Mesendoderm (in vitro differentiated cells): ENCODE measurements around the gene IPCEF1.

Source experiments
- DNase-seq: peaks from one replicate; pipeline ENCODE4 v3.0.0; 2013
- H2AK5ac ChIP-seq: 2 replicates; pipeline ENCODE4 v1.6.1; 2013; ENCODE audit warnings: low read length, inconsistent platforms
- H2BK120ac ChIP-seq: 2 replicates; pipeline ENCODE4 v1.6.1; 2013; ENCODE audit warnings: low read depth, mild to moderate bottlenecking, low read length, moderate library complexity, mixed read lengths
- H2BK15ac ChIP-seq: replicated peaks from 2 replicates; pipeline ENCODE4 v1.6.1; 2013; ENCODE audit warnings: low read depth, mild to moderate bottlenecking, moderate library complexity
- H2BK5ac ChIP-seq: 2 replicates; pipeline ENCODE4 v1.6.1; 2013; ENCODE audit warnings: low read length, inconsistent platforms
- H3K18ac ChIP-seq: 2 replicates; pipeline ENCODE4 v1.6.1; 2013; ENCODE audit warnings: mild to moderate bottlenecking, low read length, mixed read lengths
- H3K23ac ChIP-seq: one replicate; pipeline ENCODE4 v1.6.1; 2013; ENCODE audit warnings: low read length
- H3K27ac ChIP-seq: 2 replicates; pipeline ENCODE4 v1.5.1; 2013; ENCODE audit warnings: low read depth, mild to moderate bottlenecking, inconsistent platforms, low read length, moderate library complexity
- H3K27me3 ChIP-seq: 2 replicates; pipeline ENCODE4 v1.6.1; 2013; ENCODE audit warnings: low read length, control low read depth, mild to moderate bottlenecking, inconsistent platforms; ENCODE audit not compliant: insufficient read depth, poor library complexity
- H3K36me3 ChIP-seq: 2 replicates; pipeline ENCODE4 v1.6.1; 2013; ENCODE audit warnings: low read length, inconsistent platforms; ENCODE audit not compliant: control insufficient read depth, insufficient read depth
- H3K4ac ChIP-seq: one replicate; pipeline ENCODE4 v1.6.1; 2013; ENCODE audit warnings: low read depth, mild to moderate bottlenecking, low read length, moderate library complexity
- H3K4me1 ChIP-seq: 2 replicates; pipeline ENCODE4 v1.6.1; 2013; ENCODE audit warnings: low read depth, low read length, inconsistent platforms; ENCODE audit not compliant: control insufficient read depth
- H3K4me2 ChIP-seq: 2 replicates; pipeline ENCODE4 v1.6.1; 2013; ENCODE audit warnings: low read length
- H3K4me3 ChIP-seq: 2 replicates; pipeline ENCODE4 v1.5.1; 2013; ENCODE audit warnings: mild to moderate bottlenecking, low read length
- H3K56ac ChIP-seq: one replicate; pipeline ENCODE4 v1.6.1; 2013; ENCODE audit warnings: low read length
- H3K79me1 ChIP-seq: 2 replicates; pipeline ENCODE4 v1.6.1; 2013; ENCODE audit warnings: low read length, inconsistent platforms
- H3K79me2 ChIP-seq: 2 replicates; pipeline ENCODE4 v1.6.1; 2013; ENCODE audit warnings: mild to moderate bottlenecking, low read length; ENCODE audit not compliant: control insufficient read depth, insufficient read depth
- H3K9ac ChIP-seq: 2 replicates; pipeline ENCODE4 v1.6.1; 2013; ENCODE audit warnings: low read length, inconsistent platforms
- H4K5ac ChIP-seq: one replicate; pipeline ENCODE4 v1.6.1; 2013; ENCODE audit warnings: low read length
- H4K8ac ChIP-seq: one replicate; pipeline ENCODE4 v1.6.1; 2013; ENCODE audit warnings: low read depth, mild to moderate bottlenecking, control low read depth, low read length, moderate library complexity
- WGBS: extraction: QIAGEN DNeasy Blood & Tissue Kit; methylation state at CpG from one replicate; pipeline ENCODE4 v1.1.7; 2013; ENCODE audit warnings: low lambda C conversion rate, missing lambda C conversion rate; ENCODE audit not compliant: insufficient coverage; ENCODE audit errors: extremely low coverage; 5-methylcytosine and 5-hydroxymethylcytosine counted together

Gene IPCEF1

GRCh38 chr6:154380741-154381140, 24.1 kb upstream of the IPCEF1 start:
- Histone ChIP-seq H2BK15ac (no peak overlapping the region), H3K18ac (no peak overlapping the region), H4K8ac (no peak overlapping the region), H3K36me3 (no peaks in the 10 kb centered on the region), H2BK5ac (no peak overlapping the region), H2BK120ac (no peak overlapping the region), H3K27me3 (no peaks in the 10 kb centered on the region), H3K27ac (no peak overlapping the region), H3K4me3 (no peak overlapping the region), H3K56ac (no peak overlapping the region), H3K79me2 (no peaks in the 10 kb centered on the region), H3K79me1 (no peaks in the 10 kb centered on the region), H3K4me2 (no peak overlapping the region), H2AK5ac (no peak overlapping the region), H3K23ac (no peak overlapping the region), H4K5ac (no peak overlapping the region), H3K4ac (no peak overlapping the region), H3K9ac (no peak overlapping the region), H3K4me1 (no peaks in the 10 kb centered on the region)
- WGBS, result no CpG with 5 or more reads among the region's 2 CpGs
- no peak for DNase-seq

GRCh38 chr6:154379585-154379984, 23.0 kb upstream of the IPCEF1 start:
- Histone ChIP-seq H3K27ac (no peak overlapping the region), H3K4ac (no peak overlapping the region), H3K4me1 (no peaks in the 10 kb centered on the region), H3K36me3 (no peaks in the 10 kb centered on the region), H3K9ac (no peak overlapping the region), H2BK120ac (no peak overlapping the region), H2AK5ac (no peak overlapping the region), H3K79me2 (no peaks in the 10 kb centered on the region), H3K18ac (no peak overlapping the region), H3K23ac (no peak overlapping the region), H2BK15ac (no peak overlapping the region), H2BK5ac (no peak overlapping the region), H3K56ac (no peak overlapping the region), H3K4me2 (no peak overlapping the region), H4K8ac (no peak overlapping the region), H3K27me3 (no peaks in the 10 kb centered on the region), H3K79me1 (no peaks in the 10 kb centered on the region), H4K5ac (no peak overlapping the region), H3K4me3 (no peak overlapping the region)
- DNase-seq, result no peak
- whole genome bisulfite sequencing, result no CpG with 5 or more reads among the region's 3 CpGs

GRCh38 chr6:154378518-154378917, 21.9 kb upstream of the IPCEF1 start:
- no peak overlapping the region for H4K5ac ChIP-seq
- no peak overlapping the region for H3K27ac ChIP-seq
- no peak overlapping the region for H3K18ac ChIP-seq
- no peaks in the 10 kb centered on the region for H3K79me2 ChIP-seq
- H2BK120ac ChIP-seq, result no peak overlapping the region
- no peaks in the 10 kb centered on the region for H3K36me3 ChIP-seq
- H3K23ac ChIP-seq, result no peak overlapping the region
- H3K9ac ChIP-seq, result no peak overlapping the region
- DNase-seq, result no peak
- WGBS, result no CpG with 5 or more reads among the region's 2 CpGs
- H3K4me3 ChIP-seq, result no peak overlapping the region
- H2BK5ac ChIP-seq, result no peak overlapping the region
- H3K4me2 ChIP-seq, result no peak overlapping the region
- H3K4me1 ChIP-seq, result no peaks in the 10 kb centered on the region
- H2AK5ac ChIP-seq, result no peak overlapping the region
- no peak overlapping the region for H3K56ac ChIP-seq
- H3K4ac ChIP-seq, result no peak overlapping the region
- H4K8ac ChIP-seq, result no peak overlapping the region
- no peaks in the 10 kb centered on the region for H3K79me1 ChIP-seq
- no peaks in the 10 kb centered on the region for H3K27me3 ChIP-seq
- no peak overlapping the region for H2BK15ac ChIP-seq

- H2BK15ac ChIP-seq, result no peak overlapping the region
- H3K18ac ChIP-seq, result no peak overlapping the region
- H3K79me2 ChIP-seq, result no peaks in the 10 kb centered on the region
- no peak overlapping the region for H4K5ac ChIP-seq
- no peak overlapping the region for H3K4me3 ChIP-seq
- no peaks in the 10 kb centered on the region for H3K27me3 ChIP-seq
- H3K4ac ChIP-seq, result no peak overlapping the region
- H3K79me1 ChIP-seq, result no peaks in the 10 kb centered on the region
- H3K27ac ChIP-seq, result no peak overlapping the region
- no peak overlapping the region for H4K8ac ChIP-seq
- no peak overlapping the region for H3K23ac ChIP-seq
- no CpG with 5 or more reads among the region's 4 CpGs for WGBS
- H2AK5ac ChIP-seq, result no peak overlapping the region
- H3K9ac ChIP-seq, result no peak overlapping the region
- no peak overlapping the region for H2BK120ac ChIP-seq
- no peak overlapping the region for H2BK5ac ChIP-seq
- no peaks in the 10 kb centered on the region for H3K4me1 ChIP-seq
- H3K4me2 ChIP-seq, result no peak overlapping the region
- no peak for DNase-seq
- H3K56ac ChIP-seq, result no peak overlapping the region
- no peaks in the 10 kb centered on the region for H3K36me3 ChIP-seq
Measured at GRCh38 chr6:154377726-154378125, 21.1 kb upstream of the IPCEF1 start.

- H3K4ac ChIP-seq, result no peak overlapping the region
- no CpG with 5 or more reads among the region's 2 CpGs for WGBS
Measured at GRCh38 chr6:154373971-154374370, 17.4 kb upstream of the IPCEF1 start.

GRCh38 chr6:154371281-154371680, 14.7 kb upstream of the IPCEF1 start:
- no peaks in the 10 kb centered on the region for H3K36me3 ChIP-seq
- H4K8ac ChIP-seq, result no peak overlapping the region
- no peak overlapping the region for H2AK5ac ChIP-seq
- WGBS, result no CpG with 5 or more reads among the region's 4 CpGs
- H2BK120ac ChIP-seq, result no peak overlapping the region
- H3K27me3 ChIP-seq, result no peaks in the 10 kb centered on the region
- no peaks in the 10 kb centered on the region for H3K4me1 ChIP-seq
- H3K56ac ChIP-seq, result no peak overlapping the region
- H3K4ac ChIP-seq, result no peak overlapping the region
- no peak overlapping the region for H3K27ac ChIP-seq
- H3K79me1 ChIP-seq, result no peaks in the 10 kb centered on the region
- H4K5ac ChIP-seq, result no peak overlapping the region
- no peak overlapping the region for H3K18ac ChIP-seq
- H3K9ac ChIP-seq, result no peak overlapping the region
- H3K23ac ChIP-seq, result no peak overlapping the region
- no peak overlapping the region for H2BK15ac ChIP-seq
- no peaks in the 10 kb centered on the region for H3K79me2 ChIP-seq
- no peak for DNase-seq
- no peak overlapping the region for H3K4me2 ChIP-seq
- no peak overlapping the region for H2BK5ac ChIP-seq
- no peak overlapping the region for H3K4me3 ChIP-seq

More at GRCh38 chr6:154373971-154374370, 17.4 kb upstream of the IPCEF1 start:
- H3K36me3 ChIP-seq, result no peaks in the 10 kb centered on the region
- no peaks in the 10 kb centered on the region for H3K4me1 ChIP-seq
- no peak overlapping the region for H2BK120ac ChIP-seq
- no peak overlapping the region for H2AK5ac ChIP-seq
- no peak overlapping the region for H2BK15ac ChIP-seq
- no peak overlapping the region for H3K23ac ChIP-seq
- no peak overlapping the region for H3K9ac ChIP-seq
- no peak overlapping the region for H2BK5ac ChIP-seq
- DNase-seq, result no peak
- H3K56ac ChIP-seq, result no peak overlapping the region
- H3K79me2 ChIP-seq, result no peaks in the 10 kb centered on the region
- no peak overlapping the region for H3K4me2 ChIP-seq
- H3K27ac ChIP-seq, result no peak overlapping the region
- H4K8ac ChIP-seq, result no peak overlapping the region
- H3K79me1 ChIP-seq, result no peaks in the 10 kb centered on the region
- H3K4me3 ChIP-seq, result no peak overlapping the region
- H3K18ac ChIP-seq, result no peak overlapping the region
- H3K27me3 ChIP-seq, result no peaks in the 10 kb centered on the region
- H4K5ac ChIP-seq, result no peak overlapping the region
